NCI-H1930 (cell line): ENCODE measurements around the gene HNF4A.
A peak's percentile ranks its signal among the peaks of the same experiment; 100 is the strongest.
"Not testable (repeated sequence)": the region's sequence is repeated elsewhere in the genome, so short reads cannot be mapped to it uniquely, and the experiment has no call there.

ENCODE experiments used
- DNase-seq, 2 experiments: peaks; one replicate each; lab custom pipeline; 2025; lab: John Stamatoyannopoulos, UW

The HNF4A gene

DNA sequence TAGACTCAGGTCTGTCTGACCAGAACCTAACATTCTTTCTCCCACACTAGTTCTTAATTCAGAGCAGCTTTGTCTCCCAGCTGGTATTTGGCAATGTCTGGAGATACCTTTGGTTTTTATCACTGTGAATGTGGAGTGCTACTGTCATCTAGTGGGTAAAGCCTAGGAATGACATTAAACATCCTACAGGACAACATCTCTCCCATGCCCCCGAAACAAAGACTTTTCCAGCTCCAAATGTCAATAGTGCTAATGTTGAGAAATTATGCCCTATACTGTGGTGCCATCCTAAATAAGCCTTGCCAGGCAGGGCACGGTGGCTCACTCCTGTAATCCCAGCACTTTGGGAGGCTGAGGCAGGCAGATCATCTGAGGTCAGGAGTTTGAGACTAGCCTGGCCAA is 116.0 kb downstream of the HNF4A start:
- no peak for DNase-seq

DNA sequence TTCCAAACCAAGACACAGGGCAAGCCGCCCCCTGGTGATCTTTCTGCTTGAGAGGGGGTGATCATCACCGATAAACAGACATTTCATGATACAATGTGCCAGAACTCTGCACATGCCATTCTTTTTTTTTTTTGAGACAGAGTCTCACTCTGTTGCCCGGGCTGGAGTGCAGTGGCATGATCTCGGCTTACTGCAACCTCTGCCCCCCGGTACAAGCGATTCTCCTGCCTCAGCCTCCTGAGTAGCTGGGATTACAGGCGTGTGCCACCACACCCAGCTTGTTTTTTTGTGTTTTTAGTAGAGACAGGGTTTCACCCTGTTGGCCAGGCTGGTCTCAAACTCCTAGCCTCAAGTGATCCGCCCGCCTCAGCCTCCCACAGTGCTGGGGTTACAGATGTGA is 116.8 kb downstream of the HNF4A start:
- not testable (repeated sequence) for DNase-seq

DNA sequence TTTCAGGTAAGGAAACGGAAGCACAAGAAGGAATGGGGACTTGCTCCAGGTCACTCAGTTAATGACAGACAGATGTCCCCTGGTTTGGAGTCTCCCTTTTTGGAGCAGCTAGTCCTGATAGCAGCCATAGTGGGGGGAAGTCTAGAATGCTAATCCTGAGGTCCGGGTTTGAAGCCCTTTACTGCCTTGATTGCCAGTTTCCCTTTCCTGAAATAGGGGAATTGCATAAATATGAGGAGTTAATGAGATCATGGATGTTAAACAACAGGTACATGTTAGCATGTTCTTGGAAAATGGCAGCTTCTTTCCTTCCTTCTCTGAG is 119.8 kb downstream of the HNF4A start:
- DNase-seq: no peak

- peak; percentile 81 to 91 for DNase-seq
Observed at GRCh38 chr20:44475694-44476560, 120.4 kb downstream of the HNF4A start, which contains the start of gene TTPAL. TSS of gene TTPAL (plus strand) at chr20:44475874. CDS start at chr20:44480000, 4,126 bp downstream.

GRCh38 chr20:44477151-44477550 is 121.7 kb downstream of the HNF4A start:
- no peak for DNase-seq

- DNase-seq: no peak
Observed at GRCh38 chr20:44478206-44478605, 122.7 kb downstream of the HNF4A start.

DNA sequence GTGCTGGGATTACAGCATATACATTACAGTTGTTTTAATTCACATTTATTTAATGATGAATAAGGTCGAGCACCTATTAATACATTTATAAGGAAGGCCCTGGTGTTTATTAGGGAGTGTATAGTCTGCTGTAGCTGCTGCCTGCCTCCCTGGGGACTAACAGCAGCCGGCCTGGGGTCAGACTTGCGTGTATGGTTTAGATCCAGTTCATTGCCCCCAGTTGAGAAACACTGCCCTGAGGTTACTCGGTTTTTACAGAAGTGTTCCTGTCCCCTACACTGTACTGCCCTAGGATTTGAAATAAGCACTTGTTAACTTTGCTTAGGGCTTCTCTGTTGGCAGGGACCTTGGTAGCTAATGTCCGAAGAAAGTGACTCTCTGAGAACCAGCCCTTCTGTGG is 124.1 kb downstream of the HNF4A start:
- DNase-seq: no peak

DNA sequence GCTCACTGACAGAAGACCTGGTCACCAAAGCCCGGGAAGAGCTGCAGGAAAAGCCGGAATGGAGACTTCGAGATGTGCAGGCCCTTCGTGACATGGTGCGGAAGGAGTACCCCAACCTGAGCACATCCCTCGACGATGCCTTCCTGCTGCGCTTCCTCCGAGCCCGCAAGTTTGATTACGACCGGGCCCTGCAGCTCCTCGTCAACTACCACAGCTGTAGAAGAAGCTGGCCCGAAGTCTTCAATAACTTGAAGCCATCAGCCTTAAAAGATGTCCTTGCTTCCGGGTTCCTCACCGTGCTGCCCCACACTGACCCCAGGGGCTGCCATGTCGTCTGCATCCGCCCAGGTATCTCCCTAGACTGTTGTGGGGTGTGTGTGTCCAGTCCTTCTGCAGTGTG is 124.6 kb downstream of the HNF4A start:
- no peak for DNase-seq

DNA sequence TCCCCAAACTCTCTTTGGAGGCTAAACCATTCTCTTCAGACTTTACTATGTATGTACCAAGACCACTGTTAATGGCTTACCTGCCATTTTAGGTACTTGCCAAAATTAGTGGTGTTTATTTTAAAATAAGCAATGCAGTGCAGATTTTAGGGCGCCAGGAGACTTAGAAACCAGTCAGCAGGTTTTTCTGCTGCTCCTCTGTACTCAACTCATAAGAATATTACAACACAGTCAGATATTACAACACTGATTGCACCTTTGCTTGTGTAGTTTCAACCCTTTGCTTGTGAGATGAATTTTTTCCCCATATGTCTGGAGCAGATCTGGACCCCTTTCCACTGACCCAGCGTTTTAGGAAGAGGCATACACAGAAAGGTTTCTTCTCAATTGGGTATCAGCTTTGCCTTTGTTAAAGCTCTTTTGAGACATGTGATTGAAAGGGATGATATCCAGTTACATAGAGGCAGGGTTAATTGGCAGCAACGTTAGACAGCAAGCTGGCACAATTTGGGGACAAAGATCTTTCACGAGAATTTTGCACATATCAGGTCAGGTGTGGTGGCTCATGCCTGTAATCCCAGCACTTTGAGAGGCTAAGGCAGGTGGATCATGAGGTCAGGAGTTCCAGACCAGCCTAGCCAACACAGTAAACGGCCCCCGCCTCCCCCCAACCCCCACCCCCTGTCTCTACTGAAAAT is 126.4 kb downstream of the HNF4A start:
- no peak for DNase-seq

- DNase-seq: no peak
Observed at GRCh38 chr20:44483112-44483511, 127.6 kb downstream of the HNF4A start.
